ENCODE data around the gene GPSM3. TPM values are rescaled to one million over a fixed set of nuclear protein-coding genes. Genes with fewer than 3 reads are reported as not detected.
"Not testable (repeated sequence)": the region's sequence is repeated elsewhere in the genome, so short reads cannot be mapped to it uniquely, and the experiment has no call there.

The GPSM3 gene
- total and polyA plus RNA-seq, 11 donors = 1.6 to 41.0 (median 3.8) TPM

DNA sequence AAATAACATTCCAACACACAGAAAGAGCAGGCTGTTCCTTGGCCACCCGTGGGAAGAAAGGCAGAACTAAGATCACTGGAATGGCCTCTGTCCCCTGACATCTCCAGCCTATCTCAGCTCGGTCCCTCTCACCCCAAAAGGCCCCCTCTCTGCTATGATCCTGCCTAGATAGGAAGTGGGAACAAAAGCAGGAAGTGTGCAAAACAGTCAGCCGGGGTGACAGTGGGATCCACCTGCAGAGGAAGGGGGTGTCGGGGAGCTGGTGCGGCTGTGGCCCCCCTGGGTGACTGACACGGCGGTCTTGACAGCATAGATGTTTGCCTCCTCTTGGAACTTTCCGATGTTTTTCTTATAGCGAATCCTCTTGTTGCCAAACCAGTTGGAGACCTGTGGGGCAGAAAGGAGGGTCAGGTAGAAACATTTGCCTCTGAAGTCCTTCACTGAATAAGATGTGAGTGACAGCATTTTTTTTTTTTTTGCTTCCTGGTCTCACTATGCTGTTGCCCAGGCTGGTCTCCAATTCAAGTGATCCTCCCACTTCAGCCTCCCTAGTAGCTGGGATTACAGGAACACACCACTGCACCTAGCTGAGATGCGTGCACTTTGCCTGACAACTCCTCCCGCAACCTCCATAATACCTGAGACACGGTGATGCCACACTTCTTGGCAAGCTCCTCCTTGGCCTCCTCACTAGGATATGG is 5.3 kb downstream of the GPSM3 start:
- Histone ChIP-seq H3K9me3 (no peaks in the 10 kb centered on the region), H3K4me3 (peak overlapping the region in 2 of 12 donors; percentile 87 to 93), H3K36me3 (peaks cover 0 to 47% (median 32%) of the 10 kb centered on the region in 9 donors), H3K4me1 (peaks cover 4 to 83% (median 59%) of the 10 kb centered on the region in 12 donors), H3K27ac (peak overlapping the region in 11 of 12 donors; percentile 4 to 100 (median 94)), H3K27me3 (no peaks in the 10 kb centered on the region)
- TF ChIP-seq, protein P1, sequence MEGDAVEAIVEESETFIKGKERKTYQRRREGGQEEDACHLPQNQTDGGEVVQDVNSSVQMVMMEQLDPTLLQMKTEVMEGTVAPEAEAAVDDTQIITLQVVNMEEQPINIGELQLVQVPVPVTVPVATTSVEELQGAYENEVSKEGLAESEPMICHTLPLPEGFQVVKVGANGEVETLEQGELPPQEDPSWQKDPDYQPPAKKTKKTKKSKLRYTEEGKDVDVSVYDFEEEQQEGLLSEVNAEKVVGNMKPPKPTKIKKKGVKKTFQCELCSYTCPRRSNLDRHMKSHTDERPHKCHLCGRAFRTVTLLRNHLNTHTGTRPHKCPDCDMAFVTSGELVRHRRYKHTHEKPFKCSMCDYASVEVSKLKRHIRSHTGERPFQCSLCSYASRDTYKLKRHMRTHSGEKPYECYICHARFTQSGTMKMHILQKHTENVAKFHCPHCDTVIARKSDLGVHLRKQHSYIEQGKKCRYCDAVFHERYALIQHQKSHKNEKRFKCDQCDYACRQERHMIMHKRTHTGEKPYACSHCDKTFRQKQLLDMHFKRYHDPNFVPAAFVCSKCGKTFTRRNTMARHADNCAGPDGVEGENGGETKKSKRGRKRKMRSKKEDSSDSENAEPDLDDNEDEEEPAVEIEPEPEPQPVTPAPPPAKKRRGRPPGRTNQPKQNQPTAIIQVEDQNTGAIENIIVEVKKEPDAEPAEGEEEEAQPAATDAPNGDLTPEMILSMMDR (IDR thresholded peaks at IDR 0.05) = no peak
- TF ChIP-seq POLR2A (IDR thresholded peaks at IDR 0.05) = no peak
- no peak for ATAC-seq
- 59 to 68% (median 62%) methylated on average over 12 of the region's 12 CpGs for WGBS, 4 donors
- intact Hi-C loops (cut with DNase I) = no loop called here
- no peak for DNase-seq

DNA sequence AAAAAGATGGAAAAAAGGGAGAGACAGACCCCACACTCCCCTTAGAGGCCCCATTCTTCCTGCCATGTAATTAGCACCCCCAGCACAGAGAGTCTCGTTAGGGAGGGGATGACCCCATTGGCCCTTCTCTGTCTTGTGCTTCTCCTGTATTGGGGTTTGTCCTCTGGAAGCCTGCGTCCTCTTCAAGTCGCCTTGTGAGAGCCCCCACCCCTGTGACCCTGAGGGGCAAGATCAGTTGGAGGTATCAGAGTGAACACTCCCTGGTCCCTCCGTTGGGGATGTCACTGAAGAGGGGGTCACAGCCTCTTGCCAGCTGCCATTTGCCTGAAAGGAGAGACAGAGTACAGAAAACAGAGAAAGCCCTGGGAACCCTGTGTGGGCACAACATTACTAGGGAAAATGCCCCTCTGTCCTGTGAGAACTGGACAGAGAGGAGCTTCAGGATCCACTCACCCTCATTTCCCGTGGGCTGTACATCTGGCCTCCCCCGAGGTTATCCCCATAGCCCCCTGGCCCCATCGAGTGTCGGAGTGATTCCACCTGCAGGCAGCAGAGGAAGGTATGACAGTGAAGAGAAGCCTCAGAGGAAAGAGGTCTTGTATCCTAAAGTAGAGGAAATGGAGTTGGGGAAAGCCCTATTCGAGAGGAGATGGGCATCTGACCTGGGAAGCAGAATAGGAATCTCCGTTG is 6.1 kb downstream of the GPSM3 start:
- H3K4me3 ChIP-seq; H3K9me3 ChIP-seq; H3K27me3 ChIP-seq; ATAC-seq; DNase-seq; intact Hi-C loops (cut with DNase I): not testable (repeated sequence)
- Histone ChIP-seq H3K27ac (peak overlapping the region in 11 of 12 donors; percentile 41 to 100 (median 84)), H3K36me3 (peaks cover 0 to 56% (median 37%) of the 10 kb centered on the region in 9 donors), H3K4me1 (peaks cover 4 to 85% (median 61%) of the 10 kb centered on the region in 12 donors)
- WGBS, 4 donors = 59 to 64% (median 62%) methylated on average over 10 of the region's 10 CpGs

- intact Hi-C loops (cut with DNase I); H3K27me3 ChIP-seq; H3K9me3 ChIP-seq; H3K4me3 ChIP-seq: not testable (repeated sequence)
- WGBS, 4 donors = 10 to 21% (median 18%) methylated on average over 11 of the region's 11 CpGs
- ATAC-seq = peak; percentile 57 to 73 (median 67)
- H3K36me3 ChIP-seq = peaks cover 0 to 62% (median 43%) of the 10 kb centered on the region in 9 donors
- H3K27ac ChIP-seq = peak overlapping the region in 11 of 12 donors; percentile 41 to 100 (median 84)
- H3K4me1 ChIP-seq = peaks cover 4 to 79% (median 61%) of the 10 kb centered on the region in 12 donors
- peak; percentile 77 to 89 (median 88) for DNase-seq
These were observed 6.7 kb downstream of the GPSM3 start for GRCh38 chr6:32185681-32186131.

GRCh38 chr6:32184084-32184640 is 8.3 kb downstream of the GPSM3 start, which contains the start of gene AGER:
TSS of gene AGER (minus strand) at chr6:32184253. CDS start at chr6:32184222, 31 bp downstream.
- WGBS, 4 donors = 62 to 69% (median 66%) methylated on average over 6 of the region's 6 CpGs
- ATAC-seq = no peak

More at GRCh38 chr6:32184084-32184640, 8.3 kb downstream of the GPSM3 start, which contains the start of gene AGER:
- Histone ChIP-seq H3K4me1 (peaks cover 8 to 83% (median 69%) of the 10 kb centered on the region in 12 donors), H3K9me3 (no peaks in the 10 kb centered on the region), H3K27ac (peak within 1 kb of the TSS in 11 of 12 donors; percentile 68 to 100 (median 80)), H3K27me3 (no peaks in the 10 kb centered on the region), H3K4me3 (no peak within 1 kb of the TSS), H3K36me3 (peaks cover 0 to 65% (median 55%) of the 10 kb centered on the region in 9 donors)
- no peak for DNase-seq
- intact Hi-C loops (cut with DNase I) = no loop called here
- TF ChIP-seq POLR2A (IDR thresholded peaks at IDR 0.05) = peak in 1 of 2 donors; percentile 10
- TF ChIP-seq, protein P1 (IDR thresholded peaks at IDR 0.05) = no peak
